Neural progenitor cell (in vitro differentiated cells): ENCODE data around the gene DTWD2.

Experiments
- CTCF ChIP-seq: fragments of 200-600 bp; sonication (generic); IDR thresholded peaks from 2 replicates; pipeline ENCODE4 v1.5.1; 2017; ENCODE audit warnings: antibody characterized with exemption, mild to moderate bottlenecking
- EZH2 ChIP-seq: fragments of 200-600 bp; sonication (generic); IDR thresholded peaks from 2 replicates; pipeline ENCODE4 v1.6.1; 2017; ENCODE audit warnings: antibody characterized with exemption, mild to moderate bottlenecking, moderate library complexity
- EZH2phosphoT487 ChIP-seq: fragments of 200-600 bp; sonication (generic); IDR thresholded peaks from 2 replicates; pipeline ENCODE4 v1.6.1; 2017; ENCODE audit warnings: antibody characterized with exemption

- no peak for TF ChIP-seq CTCF
- no peak for TF ChIP-seq EZH2
- no peak for TF ChIP-seq EZH2phosphoT487
These were observed 21.3 kb downstream of the DTWD2 start for GRCh38 chr5:118967059-118967508.
